ENCODE data around the gene ZNF341.

DNA sequence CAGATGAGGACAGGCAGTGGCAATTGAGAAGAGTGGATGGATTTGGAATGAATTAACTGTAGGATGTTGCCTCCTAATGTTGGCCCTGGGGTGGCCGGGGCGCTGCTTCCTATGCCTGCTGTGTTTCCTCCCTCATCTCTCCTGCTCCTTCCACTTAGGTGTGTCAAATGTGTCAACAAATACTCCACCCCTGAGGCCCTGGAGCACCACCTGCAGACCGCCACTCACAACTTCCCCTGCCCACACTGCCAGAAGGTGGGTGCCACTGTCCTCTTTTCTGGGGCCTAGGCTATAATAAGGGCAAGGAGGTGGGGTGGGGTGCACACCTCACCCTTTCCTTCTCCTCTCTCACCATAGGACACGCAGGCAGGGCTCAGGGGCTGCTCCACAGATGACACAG is 49.3 kb downstream of the ZNF341 start:
- TF ChIP-seq, protein P1, sequence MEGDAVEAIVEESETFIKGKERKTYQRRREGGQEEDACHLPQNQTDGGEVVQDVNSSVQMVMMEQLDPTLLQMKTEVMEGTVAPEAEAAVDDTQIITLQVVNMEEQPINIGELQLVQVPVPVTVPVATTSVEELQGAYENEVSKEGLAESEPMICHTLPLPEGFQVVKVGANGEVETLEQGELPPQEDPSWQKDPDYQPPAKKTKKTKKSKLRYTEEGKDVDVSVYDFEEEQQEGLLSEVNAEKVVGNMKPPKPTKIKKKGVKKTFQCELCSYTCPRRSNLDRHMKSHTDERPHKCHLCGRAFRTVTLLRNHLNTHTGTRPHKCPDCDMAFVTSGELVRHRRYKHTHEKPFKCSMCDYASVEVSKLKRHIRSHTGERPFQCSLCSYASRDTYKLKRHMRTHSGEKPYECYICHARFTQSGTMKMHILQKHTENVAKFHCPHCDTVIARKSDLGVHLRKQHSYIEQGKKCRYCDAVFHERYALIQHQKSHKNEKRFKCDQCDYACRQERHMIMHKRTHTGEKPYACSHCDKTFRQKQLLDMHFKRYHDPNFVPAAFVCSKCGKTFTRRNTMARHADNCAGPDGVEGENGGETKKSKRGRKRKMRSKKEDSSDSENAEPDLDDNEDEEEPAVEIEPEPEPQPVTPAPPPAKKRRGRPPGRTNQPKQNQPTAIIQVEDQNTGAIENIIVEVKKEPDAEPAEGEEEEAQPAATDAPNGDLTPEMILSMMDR (IDR thresholded peaks at IDR 0.05), result no peak
- no peak for TF ChIP-seq POLR2A (IDR thresholded peaks at IDR 0.05)
- no peak for TF ChIP-seq POLR2AphosphoS5 (IDR thresholded peaks at IDR 0.05)
